ENCODE data around the gene RNGTT.
A peak's percentile ranks its signal among the peaks of the same experiment; 100 is the strongest.
"Not testable (repeated sequence)": the region's sequence is repeated elsewhere in the genome, so short reads cannot be mapped to it uniquely, and the experiment has no call there.

Gene RNGTT

GRCh38 chr6:88953550-88954386 lies 9.7 kb downstream of the RNGTT start:
- H3K4me3 ChIP-seq (replicated peaks; ENCODE audit: low read depth, low read length) = no peak overlapping the region
- no peak for TF ChIP-seq CTCF (IDR thresholded peaks at IDR 0.05; ENCODE audit: low read length, missing control alignments)
- no peak for DNase-seq (ENCODE audit: low read depth)

GRCh38 chr6:88952065-88952704 lies 11.2 kb downstream of the RNGTT start:
- H3K4me3 ChIP-seq (replicated peaks; ENCODE audit: low read depth, low read length) = no peak overlapping the region
- TF ChIP-seq CTCF (IDR thresholded peaks at IDR 0.05; ENCODE audit: low read length, missing control alignments) = no peak
- peak; percentile 31 for DNase-seq (ENCODE audit: low read depth)

- no peak for DNase-seq (ENCODE audit: low read depth)
- H3K4me3 ChIP-seq (replicated peaks; ENCODE audit: low read depth, low read length) = no peak overlapping the region
- TF ChIP-seq CTCF (IDR thresholded peaks at IDR 0.05; ENCODE audit: low read length, missing control alignments) = no peak
Observed at GRCh38 chr6:88945415-88946008, 17.9 kb downstream of the RNGTT start.

- DNase-seq (ENCODE audit: low read depth) = no peak
- H3K4me3 ChIP-seq (replicated peaks; ENCODE audit: low read depth, low read length) = no peak overlapping the region
- no peak for TF ChIP-seq CTCF (IDR thresholded peaks at IDR 0.05; ENCODE audit: low read length, missing control alignments)
Observed at GRCh38 chr6:88933521-88933920, 29.9 kb downstream of the RNGTT start.

GRCh38 chr6:88932019-88932418 lies 31.4 kb downstream of the RNGTT start:
- not testable (repeated sequence) for DNase-seq (ENCODE audit: low read depth); H3K4me3 ChIP-seq (replicated peaks; ENCODE audit: low read depth, low read length)

GRCh38 chr6:88922775-88923548 lies 40.5 kb downstream of the RNGTT start:
- no peak overlapping the region for H3K4me3 ChIP-seq (replicated peaks; ENCODE audit: low read depth, low read length)
- DNase-seq (ENCODE audit: low read depth) = peak; percentile 44
- TF ChIP-seq CTCF (IDR thresholded peaks at IDR 0.05; ENCODE audit: low read length, missing control alignments) = no peak

- DNase-seq (ENCODE audit: low read depth) = no peak
- no peak overlapping the region for H3K4me3 ChIP-seq (replicated peaks; ENCODE audit: low read depth, low read length)
- TF ChIP-seq CTCF (IDR thresholded peaks at IDR 0.05; ENCODE audit: low read length, missing control alignments) = no peak
Observed at GRCh38 chr6:88921734-88922133, 41.7 kb downstream of the RNGTT start.

All from fibroblast of pulmonary artery (primary cell).